ENCODE measurements around the gene ZNF138.

The ZNF138 gene

DNA sequence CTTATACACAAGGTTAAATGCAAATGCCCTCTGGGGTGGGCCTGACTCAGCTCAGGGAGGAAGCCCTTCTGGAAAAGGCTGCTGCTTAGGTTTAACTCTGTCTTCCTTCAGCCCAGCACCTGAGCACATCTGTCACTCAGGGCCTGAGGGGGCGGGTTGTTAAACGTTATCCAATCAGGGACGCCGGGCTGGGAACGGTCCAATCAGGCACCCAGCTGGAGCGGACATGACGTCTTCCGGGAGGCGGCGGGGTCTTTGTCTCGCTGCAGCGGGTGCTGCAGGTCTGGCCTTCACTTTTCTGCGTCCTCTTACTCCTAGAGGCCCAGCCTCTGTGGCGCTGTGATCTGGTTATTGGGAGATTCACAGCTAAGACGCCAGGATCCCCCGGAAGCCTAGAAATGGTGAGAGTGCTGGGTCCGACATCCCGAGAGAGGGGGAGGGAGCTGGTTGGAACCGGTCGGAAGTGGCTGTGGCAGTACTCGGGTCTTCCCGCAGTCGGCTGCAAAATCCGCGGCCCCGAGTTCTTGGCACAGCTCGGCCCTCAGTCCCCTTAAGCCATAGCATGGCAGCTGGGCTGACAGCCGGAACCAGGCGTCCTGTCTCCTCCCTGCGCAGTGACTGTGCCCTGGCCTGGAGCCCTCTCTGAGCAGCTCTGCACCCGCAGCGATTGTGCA is at the start of gene ZNF138:
TSS of gene ZNF138 (plus strand) at position 258 of the 674 bp plus-strand sequence. CDS start at position 399, 141 bp downstream.
- ChIA-PET CTCF (interaction anchor here (0.8 kb wide), 1 partner anchor 43 kb away, joined by 5 read pairs; no protein-coding TSS in a partner anchor), POLR2A (ENCODE audit: low non-redundant PET) (no interaction called here)
- peak; percentile 99 for DNase-seq (ENCODE audit: low spot score)
- peak within 1 kb of the TSS; percentile 87 for H3K27ac ChIP-seq
- TF ChIP-seq, protein P1, sequence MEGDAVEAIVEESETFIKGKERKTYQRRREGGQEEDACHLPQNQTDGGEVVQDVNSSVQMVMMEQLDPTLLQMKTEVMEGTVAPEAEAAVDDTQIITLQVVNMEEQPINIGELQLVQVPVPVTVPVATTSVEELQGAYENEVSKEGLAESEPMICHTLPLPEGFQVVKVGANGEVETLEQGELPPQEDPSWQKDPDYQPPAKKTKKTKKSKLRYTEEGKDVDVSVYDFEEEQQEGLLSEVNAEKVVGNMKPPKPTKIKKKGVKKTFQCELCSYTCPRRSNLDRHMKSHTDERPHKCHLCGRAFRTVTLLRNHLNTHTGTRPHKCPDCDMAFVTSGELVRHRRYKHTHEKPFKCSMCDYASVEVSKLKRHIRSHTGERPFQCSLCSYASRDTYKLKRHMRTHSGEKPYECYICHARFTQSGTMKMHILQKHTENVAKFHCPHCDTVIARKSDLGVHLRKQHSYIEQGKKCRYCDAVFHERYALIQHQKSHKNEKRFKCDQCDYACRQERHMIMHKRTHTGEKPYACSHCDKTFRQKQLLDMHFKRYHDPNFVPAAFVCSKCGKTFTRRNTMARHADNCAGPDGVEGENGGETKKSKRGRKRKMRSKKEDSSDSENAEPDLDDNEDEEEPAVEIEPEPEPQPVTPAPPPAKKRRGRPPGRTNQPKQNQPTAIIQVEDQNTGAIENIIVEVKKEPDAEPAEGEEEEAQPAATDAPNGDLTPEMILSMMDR (conservative IDR thresholded peaks at IDR 0.05; ENCODE audit: low read depth): no peak

DNA sequence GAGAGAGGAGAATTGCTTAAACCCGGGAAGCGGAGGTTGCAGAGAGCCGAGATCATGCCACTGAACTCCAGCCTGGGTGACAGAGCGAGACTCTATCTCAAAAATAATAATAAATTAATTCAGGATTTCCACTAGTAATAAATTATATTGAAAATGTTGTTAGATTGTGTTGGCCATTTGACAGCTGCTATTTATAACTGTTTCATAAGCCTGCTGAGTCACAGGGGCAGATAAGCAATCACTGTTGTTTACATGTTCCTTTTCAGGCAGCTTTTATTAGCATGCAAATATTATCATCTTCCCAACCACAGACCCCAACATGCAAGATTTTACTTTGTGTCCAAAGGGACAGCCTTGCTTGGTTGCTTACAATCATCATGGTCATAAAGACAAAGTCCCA is 49.5 kb upstream of the ZNF138 start:
- TF ChIP-seq, protein P1 (conservative IDR thresholded peaks at IDR 0.05; ENCODE audit: low read depth): no peak
- DNase-seq (ENCODE audit: low spot score): no peak
- POLR2A ChIA-PET (ENCODE audit: low non-redundant PET): no interaction called here
- H3K27ac ChIP-seq: no peak overlapping the region
- CTCF ChIA-PET: no interaction called here

DNA sequence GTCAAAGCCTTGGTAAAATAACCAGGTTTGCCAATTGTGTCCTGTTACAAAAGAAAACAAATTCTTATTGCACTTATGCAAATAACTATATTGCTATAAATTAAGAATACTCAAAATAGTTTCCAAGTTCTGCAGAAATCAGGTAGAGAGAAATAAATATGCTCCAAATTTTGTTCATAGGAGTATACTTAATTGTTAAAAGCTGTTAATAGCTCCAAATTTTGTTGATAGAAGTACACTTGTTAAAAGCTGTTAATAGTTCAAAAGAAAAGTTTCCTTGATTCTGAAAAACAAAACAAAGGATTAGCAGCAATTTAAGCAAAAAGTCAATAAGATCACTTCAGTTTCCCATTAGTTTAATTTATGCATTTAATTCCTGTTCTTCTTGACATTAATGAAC is 46.4 kb upstream of the ZNF138 start:
- H3K27ac ChIP-seq: no peak overlapping the region
- CTCF ChIA-PET: no interaction called here
- POLR2A ChIA-PET (ENCODE audit: low non-redundant PET): no interaction called here
- no peak for DNase-seq (ENCODE audit: low spot score)
- TF ChIP-seq, protein P1 (conservative IDR thresholded peaks at IDR 0.05; ENCODE audit: low read depth): no peak

GRCh38 chr7:64753032-64753431 is 41.2 kb upstream of the ZNF138 start:
- TF ChIP-seq, protein P1 (conservative IDR thresholded peaks at IDR 0.05; ENCODE audit: low read depth): no peak
- DNase-seq (ENCODE audit: low spot score): no peak
- POLR2A ChIA-PET (ENCODE audit: low non-redundant PET): no interaction called here
- CTCF ChIA-PET: interaction anchor here (0.6 to 0.7 kb wide), 2 partner anchors 196 to 1658 kb away, joined by 4 to 6 read pairs; no protein-coding TSS in a partner anchor
- H3K27ac ChIP-seq: no peak overlapping the region

DNA sequence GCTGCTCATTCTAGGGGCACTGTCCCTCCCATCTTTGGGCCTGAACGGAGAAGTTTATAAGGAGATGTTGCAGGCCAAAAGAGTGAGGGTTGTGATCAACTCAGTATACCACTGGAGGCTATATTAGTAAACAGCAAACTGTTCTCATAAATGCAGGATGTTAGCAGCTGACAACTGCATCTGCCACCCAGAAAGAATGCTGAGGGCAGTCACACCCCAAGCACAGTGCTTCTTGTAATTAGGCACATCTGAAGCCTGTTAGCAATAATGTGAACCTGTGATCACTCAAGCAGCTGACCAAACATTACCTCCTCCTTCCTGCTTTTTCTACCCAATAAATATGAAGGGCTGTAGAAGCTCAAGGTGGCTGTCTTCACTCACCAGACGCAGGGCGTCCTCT is 38.4 kb upstream of the ZNF138 start:
- H3K27ac ChIP-seq: no peak overlapping the region
- no peak for DNase-seq (ENCODE audit: low spot score)
- CTCF ChIA-PET: no interaction called here
- TF ChIP-seq, protein P1 (conservative IDR thresholded peaks at IDR 0.05; ENCODE audit: low read depth): no peak
- POLR2A ChIA-PET (ENCODE audit: low non-redundant PET): no interaction called here

GRCh38 chr7:64758151-64758550 is 36.1 kb upstream of the ZNF138 start:
- ChIA-PET CTCF (no interaction called here), POLR2A (ENCODE audit: low non-redundant PET) (no interaction called here)
- TF ChIP-seq, protein P1 (conservative IDR thresholded peaks at IDR 0.05; ENCODE audit: low read depth): no peak
- H3K27ac ChIP-seq: no peak overlapping the region
- no peak for DNase-seq (ENCODE audit: low spot score)
